ENCODE data around the gene SEPTIN5. TPM values are rescaled to one million over a fixed set of nuclear protein-coding genes. Genes with fewer than 3 reads are reported as not detected.

SEPTIN5 gene
- total and polyA plus RNA-seq, 9 of the 15 experiments (the other 6 are each of a cell fraction or from before 2014, with no cell fraction given) = 0.03 to 195 (median 119) TPM

- TF ChIP-seq ZNF583 (CRISPR knock-in tag; IDR thresholded peaks at IDR 0.05) (0 out of 2 replicates have a peak, but pooled peaks have one; percentile 15), ZNF76 (CRISPR knock-in tag; IDR thresholded peaks at IDR 0.05; ENCODE audit: borderline replicate concordance) (0 out of 2 replicates have a peak, but pooled peaks have one; percentile 41), ZFP30 (CRISPR knock-in tag; IDR thresholded peaks at IDR 0.05; ENCODE audit: borderline replicate concordance) (0 out of 2 replicates have a peak, but pooled peaks have one; percentile 8), REST (IDR thresholded peaks at IDR 0.05; ENCODE audit: borderline replicate concordance) (no peak), REST (CRISPR knock-in tag; IDR thresholded peaks at IDR 0.05; ENCODE audit: low read depth) (peak; percentile 18; the same call in 1 of the 2 replicates), RREB1 (CRISPR knock-in tag; IDR thresholded peaks at IDR 0.05) (peak; percentile 73; the same call in 1 of the 2 replicates), FOXJ3 (CRISPR knock-in tag; IDR thresholded peaks at IDR 0.05) (no peak)
Observed at GRCh38 chr22:19728271-19728670, 14.0 kb downstream of the SEPTIN5 start (continued).
